AG09319 (cell line): ENCODE results near the gene PRPF31.

Source experiments
- DNase-seq: peaks from one replicate; pipeline ENCODE4 v3.0.0-alpha.2; 2010; ENCODE audit warnings: low read depth; ENCODE audit errors: extremely low read depth
- CTCF ChIP-seq: IDR thresholded peaks from 2 replicates; pipeline ENCODE4 v1.5.1; 2011; ENCODE audit warnings: low read depth, mild to moderate bottlenecking, inconsistent platforms, low read length, moderate library complexity

PRPF31 gene

DNA sequence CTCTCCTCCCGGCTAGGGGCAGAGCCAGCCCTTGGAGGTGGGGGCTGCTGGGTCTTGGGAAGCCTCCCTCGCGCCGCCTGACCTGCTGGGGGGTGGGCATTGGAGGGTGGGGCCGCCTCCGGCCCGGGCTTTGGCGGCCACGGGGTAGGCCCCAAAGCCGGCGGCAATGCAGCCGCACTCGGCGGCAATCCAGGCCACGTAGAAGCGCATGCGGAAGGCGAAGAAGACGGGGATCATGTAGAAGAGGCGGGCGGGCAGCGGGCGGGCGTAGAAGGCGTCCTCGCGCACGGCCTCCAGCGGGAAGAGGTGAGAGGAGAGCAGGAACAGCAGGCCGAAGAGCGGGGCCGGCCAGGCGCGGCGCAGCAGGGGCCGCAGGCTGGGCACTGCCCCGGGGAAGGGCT, 65.1 kb downstream of the PRPF31 start:
- TF ChIP-seq CTCF = no peak
- no peak for DNase-seq
